ENCODE measurements around the gene OPALIN. TPM values are rescaled to one million over a fixed set of nuclear protein-coding genes. Genes with fewer than 3 reads are reported as not detected.

Gene OPALIN
- total and polyA plus RNA-seq, 2 donors (not counting 3 experiments of a cell fraction or from before 2014, with no cell fraction given): not detected

DNA sequence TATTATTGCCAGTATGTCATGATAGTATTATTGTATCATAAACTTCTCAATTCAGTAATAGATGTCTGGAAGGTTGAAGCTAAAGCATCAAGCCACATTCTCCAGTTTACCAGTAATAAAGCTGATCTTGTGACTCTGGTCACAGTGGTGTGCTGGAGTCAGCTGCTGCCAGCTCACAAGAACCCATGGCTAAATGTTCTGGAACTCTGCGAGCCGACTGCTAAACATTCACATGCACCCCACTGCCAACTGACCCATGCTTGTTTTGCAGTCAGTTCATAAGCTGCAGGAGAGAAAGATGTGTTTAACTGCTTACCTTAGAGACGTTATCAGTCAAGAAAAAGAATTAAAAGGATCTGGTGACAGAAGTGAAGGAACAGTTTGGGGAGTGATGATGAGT lies 60.4 kb downstream of the OPALIN start:
- ChIA-PET CTCF (interaction anchor here (0.7 to 1.8 kb wide), 2 partner anchors 17 to 281 kb away, joined by 3 to 4 read pairs; no protein-coding TSS in a partner anchor), POLR2A (no interaction called here)
- Histone ChIP-seq H3K27me3 (ENCODE audit: control insufficient read depth in 2 of 2, insufficient read depth in 2 of 2, low read length in 2 of 2) (peaks cover 5 to 31% of the 10 kb centered on the region in 2 experiments), H3K9ac (replicated peaks; ENCODE audit: extremely low read depth, insufficient read depth, low read length) (no peak overlapping the region), H3K4me2 (ENCODE audit: insufficient read depth, low read length) (no peak overlapping the region), H3K9me1 (replicated peaks; ENCODE audit: control insufficient read depth, extremely low read depth, insufficient read depth, low read length) (no peaks in the 10 kb centered on the region), H3K36me3 (ENCODE audit: control insufficient read depth in 2 of 2, extremely low read depth in 1 of 2, insufficient read depth in 2 of 2, low read length in 2 of 2) (no peaks in the 10 kb centered on the region), H3K27ac (ENCODE audit: insufficient read depth, low read depth, low read length) (no peak overlapping the region), H3K9me3 (replicated peaks; ENCODE audit: control insufficient read depth, insufficient read depth, low read length) (no peaks in the 10 kb centered on the region), H3K4me3 (replicated peaks in 1 of 3; ENCODE audit: insufficient read depth in 1 of 3, low read depth in 1 of 3, low read length in 3 of 3) (no peak overlapping the region), H3K4me1 (ENCODE audit: control insufficient read depth, extremely low read depth, insufficient read depth, low read length) (no peaks in the 10 kb centered on the region), H2AFZ (ENCODE audit: low read depth, low read length) (no peak overlapping the region), H4K20me1 (replicated peaks; ENCODE audit: control insufficient read depth, extremely low read depth, insufficient read depth, low read length) (no peaks in the 10 kb centered on the region), H3K79me2 (ENCODE audit: control insufficient read depth, insufficient read depth, low read length) (no peaks in the 10 kb centered on the region)
- dilution Hi-C loops (cut with MboI; ENCODE audit: extremely low pct_ligation_motif_present, low sequenced_read_pairs): no loop called here
- TF ChIP-seq EZH2 (IDR thresholded peaks at IDR 0.05; ENCODE audit: borderline replicate concordance, low read depth, low read length, severe bottlenecking) (no peak), JUN (IDR thresholded peaks at IDR 0.05; ENCODE audit: borderline replicate concordance, insufficient read depth, insufficient read length, low read depth) (no peak), POLR2A (IDR thresholded peaks at IDR 0.05; ENCODE audit: low read depth, low read length) (no peak), FOS (IDR thresholded peaks at IDR 0.05; ENCODE audit: borderline replicate concordance, insufficient read depth, low read length) (no peak), POLR2AphosphoS5 (IDR thresholded peaks at IDR 0.05; ENCODE audit: insufficient read depth, low read depth, low read length) (no peak), MYC (IDR thresholded peaks at IDR 0.05; ENCODE audit: low read depth, low read length) (no peak), GATA2 (IDR thresholded peaks at IDR 0.05; ENCODE audit: insufficient read depth, insufficient read length, low read depth, low read length) (no peak)
- TF ChIP-seq, protein P1, sequence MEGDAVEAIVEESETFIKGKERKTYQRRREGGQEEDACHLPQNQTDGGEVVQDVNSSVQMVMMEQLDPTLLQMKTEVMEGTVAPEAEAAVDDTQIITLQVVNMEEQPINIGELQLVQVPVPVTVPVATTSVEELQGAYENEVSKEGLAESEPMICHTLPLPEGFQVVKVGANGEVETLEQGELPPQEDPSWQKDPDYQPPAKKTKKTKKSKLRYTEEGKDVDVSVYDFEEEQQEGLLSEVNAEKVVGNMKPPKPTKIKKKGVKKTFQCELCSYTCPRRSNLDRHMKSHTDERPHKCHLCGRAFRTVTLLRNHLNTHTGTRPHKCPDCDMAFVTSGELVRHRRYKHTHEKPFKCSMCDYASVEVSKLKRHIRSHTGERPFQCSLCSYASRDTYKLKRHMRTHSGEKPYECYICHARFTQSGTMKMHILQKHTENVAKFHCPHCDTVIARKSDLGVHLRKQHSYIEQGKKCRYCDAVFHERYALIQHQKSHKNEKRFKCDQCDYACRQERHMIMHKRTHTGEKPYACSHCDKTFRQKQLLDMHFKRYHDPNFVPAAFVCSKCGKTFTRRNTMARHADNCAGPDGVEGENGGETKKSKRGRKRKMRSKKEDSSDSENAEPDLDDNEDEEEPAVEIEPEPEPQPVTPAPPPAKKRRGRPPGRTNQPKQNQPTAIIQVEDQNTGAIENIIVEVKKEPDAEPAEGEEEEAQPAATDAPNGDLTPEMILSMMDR (IDR thresholded peaks at IDR 0.05; ENCODE audit: extremely low read depth in 1 of 2, insufficient read depth in 1 of 2, low read depth in 1 of 2, low read length in 2 of 2): no peak
- TF ChIP-seq, protein P2, sequence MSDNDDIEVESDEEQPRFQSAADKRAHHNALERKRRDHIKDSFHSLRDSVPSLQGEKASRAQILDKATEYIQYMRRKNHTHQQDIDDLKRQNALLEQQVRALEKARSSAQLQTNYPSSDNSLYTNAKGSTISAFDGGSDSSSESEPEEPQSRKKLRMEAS (IDR thresholded peaks at IDR 0.05; ENCODE audit: insufficient read depth, insufficient read length): no peak
- no peak for DNase-seq (ENCODE audit: low read depth, low spot score)
- no TSS peak for BruUV-seq (replicated peaks)
- no peak for FAIRE-seq
- intact Hi-C loops (cut with micrococcal nuclease): no loop called here

Measured in endothelial cell of umbilical vein (primary cell).